ENCODE measurements around the gene CLCN2. TPM values are rescaled to one million over a fixed set of nuclear protein-coding genes. Genes with fewer than 3 reads are reported as not detected.
"Not testable (repeated sequence)": the region's sequence is repeated elsewhere in the genome, so short reads cannot be mapped to it uniquely, and the experiment has no call there.

CLCN2 gene
- total RNA-seq, 1 experiment from 2014 or later = 22.9 TPM

DNA sequence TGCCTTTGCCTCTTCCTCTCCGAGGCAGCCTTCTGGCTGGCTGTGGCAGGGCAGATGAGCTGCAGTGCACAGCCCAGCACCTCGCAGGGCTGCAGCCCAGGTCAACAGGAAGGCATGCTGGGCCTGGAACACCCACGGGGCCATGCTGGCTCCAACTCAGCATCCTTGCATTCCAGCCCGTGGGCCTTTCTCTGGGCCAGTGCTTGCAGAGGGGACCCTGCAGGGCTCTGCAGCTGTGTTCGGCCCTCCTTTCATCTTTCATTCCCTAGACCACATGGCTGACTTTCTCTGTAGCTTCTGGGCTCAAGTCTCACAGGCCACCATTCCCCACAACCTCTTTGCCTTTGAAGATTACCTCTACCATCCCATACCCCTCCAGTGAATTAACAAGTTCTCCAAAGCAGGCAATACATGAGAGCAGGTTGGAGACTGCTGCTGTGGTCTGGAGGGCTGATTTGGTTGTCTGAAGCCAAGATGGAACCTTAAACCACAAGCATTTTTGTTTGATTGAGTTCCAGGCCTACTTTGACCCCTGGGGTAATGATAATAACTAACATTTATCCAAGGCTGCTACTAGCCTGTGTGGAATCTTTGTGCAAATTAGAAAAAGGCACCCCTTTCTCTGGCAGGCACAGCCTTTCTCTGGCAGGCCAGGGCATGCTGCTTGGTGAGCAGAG lies 18.1 kb downstream of the CLCN2 start:
- Mint-ChIP-seq H3K27me3 (ENCODE audit: unreplicated experiment) (no peaks in the 10 kb centered on the region), H3K4me3 (ENCODE audit: low read depth, unreplicated experiment) (no peak overlapping the region), H3K36me3 (ENCODE audit: insufficient read depth, unreplicated experiment) (peaks cover 29% of the 10 kb centered on the region), H3K9me3 (ENCODE audit: low read depth, unreplicated experiment) (no peaks in the 10 kb centered on the region), H3K27ac (ENCODE audit: unreplicated experiment) (no peak overlapping the region), H3K4me1 (ENCODE audit: low read depth, unreplicated experiment) (peaks cover 28% of the 10 kb centered on the region)
- TF ChIP-seq, protein P1, sequence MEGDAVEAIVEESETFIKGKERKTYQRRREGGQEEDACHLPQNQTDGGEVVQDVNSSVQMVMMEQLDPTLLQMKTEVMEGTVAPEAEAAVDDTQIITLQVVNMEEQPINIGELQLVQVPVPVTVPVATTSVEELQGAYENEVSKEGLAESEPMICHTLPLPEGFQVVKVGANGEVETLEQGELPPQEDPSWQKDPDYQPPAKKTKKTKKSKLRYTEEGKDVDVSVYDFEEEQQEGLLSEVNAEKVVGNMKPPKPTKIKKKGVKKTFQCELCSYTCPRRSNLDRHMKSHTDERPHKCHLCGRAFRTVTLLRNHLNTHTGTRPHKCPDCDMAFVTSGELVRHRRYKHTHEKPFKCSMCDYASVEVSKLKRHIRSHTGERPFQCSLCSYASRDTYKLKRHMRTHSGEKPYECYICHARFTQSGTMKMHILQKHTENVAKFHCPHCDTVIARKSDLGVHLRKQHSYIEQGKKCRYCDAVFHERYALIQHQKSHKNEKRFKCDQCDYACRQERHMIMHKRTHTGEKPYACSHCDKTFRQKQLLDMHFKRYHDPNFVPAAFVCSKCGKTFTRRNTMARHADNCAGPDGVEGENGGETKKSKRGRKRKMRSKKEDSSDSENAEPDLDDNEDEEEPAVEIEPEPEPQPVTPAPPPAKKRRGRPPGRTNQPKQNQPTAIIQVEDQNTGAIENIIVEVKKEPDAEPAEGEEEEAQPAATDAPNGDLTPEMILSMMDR (IDR thresholded peaks at IDR 0.05; ENCODE audit: unreplicated experiment) = no peak
- intact Hi-C loops (cut with micrococcal nuclease; ENCODE audit: unreplicated experiment) = no loop called here
- no TSS peak for BruUV-seq (replicated peaks)
- no peak for DNase-seq
- CTCF ChIA-PET = no interaction called here

DNA sequence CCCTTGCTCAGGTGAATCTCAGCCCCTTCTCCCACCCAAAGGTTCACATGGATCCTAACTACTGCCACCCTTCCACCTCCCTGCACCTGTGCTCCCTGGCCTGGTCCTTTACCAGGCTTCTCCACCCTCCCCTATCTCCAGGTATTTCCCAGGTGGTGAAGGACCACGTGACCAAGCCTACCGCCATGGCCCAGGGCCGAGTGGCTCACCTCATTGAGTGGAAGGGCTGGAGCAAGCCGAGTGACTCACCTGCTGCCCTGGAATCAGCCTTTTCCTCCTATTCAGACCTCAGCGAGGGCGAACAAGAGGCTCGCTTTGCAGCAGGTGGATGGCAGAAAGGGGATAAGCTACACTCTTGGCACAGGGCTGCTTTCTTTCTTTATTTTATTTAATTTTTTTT lies 19.5 kb downstream of the CLCN2 start:
- intact Hi-C loops (cut with micrococcal nuclease; ENCODE audit: unreplicated experiment) = no loop called here
- Mint-ChIP-seq H3K27ac (ENCODE audit: unreplicated experiment) (no peak overlapping the region), H3K4me3 (ENCODE audit: low read depth, unreplicated experiment) (no peak overlapping the region), H3K27me3 (ENCODE audit: unreplicated experiment) (no peaks in the 10 kb centered on the region), H3K36me3 (ENCODE audit: insufficient read depth, unreplicated experiment) (peaks cover 43% of the 10 kb centered on the region), H3K4me1 (ENCODE audit: low read depth, unreplicated experiment) (peaks cover 39% of the 10 kb centered on the region), H3K9me3 (ENCODE audit: low read depth, unreplicated experiment) (no peaks in the 10 kb centered on the region)
- CTCF ChIA-PET = no interaction called here
- BruUV-seq (replicated peaks) = no TSS peak
- TF ChIP-seq, protein P1 (IDR thresholded peaks at IDR 0.05; ENCODE audit: unreplicated experiment) = no peak
- peak; percentile 53 for DNase-seq

DNA sequence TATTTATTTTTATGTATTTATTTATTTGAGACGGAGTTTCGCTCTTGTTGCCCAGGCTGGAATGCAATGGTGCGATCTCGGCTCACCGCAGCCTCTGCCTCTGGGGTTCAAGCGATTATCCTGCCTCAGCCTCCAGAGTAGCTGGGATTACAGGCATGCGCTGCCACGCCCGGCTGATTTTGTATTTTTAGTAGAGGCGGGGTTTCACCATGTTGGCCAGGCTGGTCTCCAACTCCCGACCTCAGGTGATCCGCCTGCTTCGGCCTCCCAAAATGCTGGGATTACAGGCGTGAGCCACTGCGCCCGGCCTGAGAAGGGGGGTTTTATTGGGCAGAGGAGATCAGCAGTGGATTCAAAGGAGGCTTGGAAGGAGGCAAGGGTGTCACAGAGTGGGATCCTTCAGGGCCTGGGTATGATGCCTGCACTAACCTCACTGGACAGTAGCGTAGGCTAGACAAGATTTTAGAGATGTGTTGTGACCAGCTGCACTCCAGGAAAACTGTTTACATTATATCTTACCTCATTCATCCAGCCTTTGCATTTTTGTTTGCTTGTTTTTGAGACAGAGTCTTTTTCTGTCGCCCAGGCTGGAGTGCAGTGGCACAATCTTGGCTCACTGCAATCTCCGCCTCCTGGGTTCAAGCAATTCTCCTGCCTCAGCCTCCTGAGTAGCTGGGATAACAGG lies 21.8 kb downstream of the CLCN2 start:
- intact Hi-C loops (cut with micrococcal nuclease; ENCODE audit: unreplicated experiment); H3K27me3 Mint-ChIP-seq (ENCODE audit: unreplicated experiment); H3K9me3 Mint-ChIP-seq (ENCODE audit: low read depth, unreplicated experiment); H3K27ac Mint-ChIP-seq (ENCODE audit: unreplicated experiment); BruUV-seq (replicated peaks); DNase-seq; H3K4me3 Mint-ChIP-seq (ENCODE audit: low read depth, unreplicated experiment); CTCF ChIA-PET: not testable (repeated sequence)
- peaks cover 34% of the 10 kb centered on the region for H3K4me1 Mint-ChIP-seq (ENCODE audit: low read depth, unreplicated experiment)
- H3K36me3 Mint-ChIP-seq (ENCODE audit: insufficient read depth, unreplicated experiment) = peaks cover 50% of the 10 kb centered on the region

DNA sequence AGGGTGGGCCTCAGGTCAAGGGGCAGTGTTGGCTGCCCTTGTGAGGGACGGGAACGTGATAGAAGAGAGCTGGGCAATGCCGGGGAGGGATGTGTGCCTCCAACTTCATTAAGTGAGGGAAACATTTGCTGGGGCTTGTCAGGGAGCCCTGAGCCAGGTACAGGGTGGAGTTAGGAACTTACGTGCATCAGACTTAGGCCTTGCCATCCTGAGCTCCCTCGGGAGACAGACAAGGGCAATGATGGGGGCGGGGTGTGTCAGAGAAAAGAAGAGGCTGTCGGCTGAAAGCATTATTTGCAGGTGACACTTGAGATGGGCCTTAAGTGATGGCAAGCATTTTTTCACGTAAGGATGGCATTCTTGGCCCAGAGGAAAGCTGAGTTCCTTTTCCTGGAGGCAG lies 22.4 kb downstream of the CLCN2 start:
- H3K27me3 Mint-ChIP-seq (ENCODE audit: unreplicated experiment) = no peaks in the 10 kb centered on the region
- no peak overlapping the region for H3K27ac Mint-ChIP-seq (ENCODE audit: unreplicated experiment)
- intact Hi-C loops (cut with micrococcal nuclease; ENCODE audit: unreplicated experiment) = no loop called here
- no peaks in the 10 kb centered on the region for H3K9me3 Mint-ChIP-seq (ENCODE audit: low read depth, unreplicated experiment)
- BruUV-seq (replicated peaks) = no TSS peak
- TF ChIP-seq, protein P1 (IDR thresholded peaks at IDR 0.05; ENCODE audit: unreplicated experiment) = no peak
- H3K4me1 Mint-ChIP-seq (ENCODE audit: low read depth, unreplicated experiment) = peaks cover 40% of the 10 kb centered on the region
- CTCF ChIA-PET = no interaction called here
- no peak overlapping the region for H3K4me3 Mint-ChIP-seq (ENCODE audit: low read depth, unreplicated experiment)
- H3K36me3 Mint-ChIP-seq (ENCODE audit: insufficient read depth, unreplicated experiment) = peaks cover 53% of the 10 kb centered on the region
- no peak for DNase-seq

DNA sequence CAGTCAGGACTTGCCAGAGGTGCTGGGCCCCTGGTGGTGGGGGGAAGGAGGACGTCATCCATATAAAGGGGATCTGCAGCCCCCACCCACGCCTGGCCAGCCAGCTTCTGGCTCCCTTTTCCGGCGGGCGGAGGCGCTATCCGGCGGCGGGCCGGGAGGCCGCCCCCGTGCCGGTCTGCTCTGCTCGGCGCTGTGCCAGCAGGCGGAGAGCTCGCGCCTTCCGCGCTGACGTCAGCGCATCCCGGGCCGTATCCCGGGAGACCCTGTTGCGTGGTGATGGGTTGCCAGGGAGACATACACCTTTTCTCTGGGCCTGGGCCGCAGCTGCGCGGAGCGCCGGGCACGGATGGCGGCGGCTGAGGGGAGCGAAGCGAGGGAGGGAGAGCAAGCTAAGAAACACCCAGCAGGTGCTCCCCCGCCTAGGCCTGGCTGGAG lies 22.9 kb downstream of the CLCN2 start:
- Mint-ChIP-seq H3K4me1 (ENCODE audit: low read depth, unreplicated experiment) (peaks cover 45% of the 10 kb centered on the region), H3K27ac (ENCODE audit: unreplicated experiment) (no peak overlapping the region), H3K4me3 (ENCODE audit: low read depth, unreplicated experiment) (no peak overlapping the region), H3K36me3 (ENCODE audit: insufficient read depth, unreplicated experiment) (peaks cover 57% of the 10 kb centered on the region), H3K27me3 (ENCODE audit: unreplicated experiment) (no peaks in the 10 kb centered on the region), H3K9me3 (ENCODE audit: low read depth, unreplicated experiment) (no peaks in the 10 kb centered on the region)
- CTCF ChIA-PET = interaction anchor here (0.6 kb wide), 1 partner anchor 137 kb away, joined by 3 read pairs; no protein-coding TSS in a partner anchor
- BruUV-seq (replicated peaks) = no TSS peak
- TF ChIP-seq, protein P1 (IDR thresholded peaks at IDR 0.05; ENCODE audit: unreplicated experiment) = peak; percentile 33
- no peak for DNase-seq
- intact Hi-C loops (cut with micrococcal nuclease; ENCODE audit: unreplicated experiment) = no loop called here

All from Calu3 (cell line).